Spinal cord (tissue), 10 donors: ENCODE results near the gene LNX1. TPM values are rescaled to one million over a fixed set of nuclear protein-coding genes. Genes with fewer than 3 reads are reported as not detected.

Source experiments
- DNase-seq, 6 donors: peaks; one replicate each; pipeline versions ENCODE4 v3.0.0 to v3.0.0-alpha.2; 2013 to 2015; ENCODE audit warnings: low spot score in 6 of 6, low read depth in 4 of 6
- H3K27ac ChIP-seq: one replicate; pipeline ENCODE4 v1.5.1; 2013; ENCODE audit warnings: low read depth, low read length, control low read depth
- H3K27me3 ChIP-seq: one replicate; pipeline ENCODE4 v1.6.1; 2013; ENCODE audit warnings: low read length; ENCODE audit not compliant: control insufficient read depth, insufficient read depth
- H3K36me3 ChIP-seq: one replicate; pipeline ENCODE4 v1.6.1; 2013; ENCODE audit warnings: low read length; ENCODE audit not compliant: control insufficient read depth, insufficient read depth
- H3K4me1 ChIP-seq: one replicate; pipeline ENCODE4 v1.6.1; 2013; ENCODE audit warnings: low read length; ENCODE audit not compliant: control insufficient read depth, insufficient read depth
- H3K4me3 ChIP-seq: one replicate; pipeline ENCODE4 v1.5.1; 2013; ENCODE audit warnings: low read depth, low read length, control low read depth
- H3K9me3 ChIP-seq: one replicate; pipeline ENCODE4 v1.6.1; 2013; ENCODE audit warnings: low read length; ENCODE audit not compliant: control insufficient read depth, insufficient read depth
- WGBS: methylation state at CpG from one replicate; pipeline ENCODE4 v1.1.5; 2013; ENCODE audit warnings: missing lambda C conversion rate; ENCODE audit not compliant: insufficient coverage; 5-methylcytosine and 5-hydroxymethylcytosine counted together
- polyA plus RNA-seq, 2 donors: library from polyadenylated mRNA; unstranded; fragments of 120-200 nt; gene quantifications; one replicate each; pipeline ENCODE4 v1.2.1, GENCODE V29; 2013; ENCODE audit not compliant: insufficient read length in 2 of 2
- total RNA-seq, 2 donors: library from RNA; depleted of rRNA in 1 of 2; stranded (reverse); fragments of 120-200 nt in 1 of 2; fragments of >200 nt in 1 of 2; gene quantifications; one replicate each; pipeline versions ENCODE4 v1.2.3 to v1.2.4, GENCODE V29; 2013 to 2014
- donor health status: healthy.

The LNX1 gene
- total and polyA plus RNA-seq, 4 donors: 7.6 to 13.3 (median 11.0) TPM

GRCh38 chr4:53534684-53535083 is 56.6 kb downstream of the LNX1 start:
- Histone ChIP-seq H3K9me3 (no peaks in the 10 kb centered on the region), H3K27ac (no peak overlapping the region), H3K4me3 (no peak overlapping the region), H3K36me3 (no peaks in the 10 kb centered on the region), H3K4me1 (peaks cover 9% of the 10 kb centered on the region), H3K27me3 (no peaks in the 10 kb centered on the region)
- WGBS: no CpG with 5 or more reads among the region's 2 CpGs
- no peak for DNase-seq

DNA sequence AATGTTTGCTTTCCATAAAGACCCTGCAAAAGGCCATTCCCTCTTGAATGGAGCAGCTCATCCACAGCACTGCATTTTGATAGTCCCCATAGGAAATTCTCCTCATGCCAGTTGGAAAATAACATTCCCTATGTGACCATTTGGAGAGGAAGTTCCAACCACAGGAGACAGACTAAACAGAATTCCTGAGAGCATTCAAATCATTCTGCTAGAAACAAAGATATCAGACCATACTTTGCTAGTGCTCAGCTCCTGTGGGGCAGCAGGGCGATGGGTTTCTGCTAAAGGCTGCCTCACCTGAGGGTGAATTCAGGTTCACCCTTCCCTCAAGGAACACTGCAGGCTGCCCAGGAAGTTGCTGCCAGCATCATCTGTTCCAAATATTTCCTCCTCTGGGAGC is 58.8 kb downstream of the LNX1 start:
- 60% methylated on average over 1 of the region's 1 CpG for WGBS

GRCh38 chr4:53531585-53532224 is 59.6 kb downstream of the LNX1 start:
- H3K27ac ChIP-seq: peak overlapping the region; percentile 12
- WGBS: 83% methylated on average over 1 of the region's 5 CpGs
- no peaks in the 10 kb centered on the region for H3K36me3 ChIP-seq
- H3K9me3 ChIP-seq: no peaks in the 10 kb centered on the region
- H3K4me1 ChIP-seq: peaks cover 3% of the 10 kb centered on the region
- no peak overlapping the region for H3K4me3 ChIP-seq
- H3K27me3 ChIP-seq: no peaks in the 10 kb centered on the region
- DNase-seq: no peak

More for the DNA sequence above, 58.8 kb downstream of the LNX1 start:
- H3K27ac ChIP-seq: no peak overlapping the region
- DNase-seq: peak in 1 of 6 donors; percentile 31
- peaks cover 5% of the 10 kb centered on the region for H3K4me1 ChIP-seq
- H3K4me3 ChIP-seq: no peak overlapping the region
- no peaks in the 10 kb centered on the region for H3K27me3 ChIP-seq
- H3K9me3 ChIP-seq: no peaks in the 10 kb centered on the region
- no peaks in the 10 kb centered on the region for H3K36me3 ChIP-seq

- Histone ChIP-seq H3K36me3 (no peaks in the 10 kb centered on the region), H3K27ac (no peak overlapping the region), H3K27me3 (no peaks in the 10 kb centered on the region), H3K9me3 (no peaks in the 10 kb centered on the region), H3K4me1 (peaks cover 3% of the 10 kb centered on the region), H3K4me3 (no peak overlapping the region)
- no peak for DNase-seq
- no CpG with 5 or more reads among the region's 3 CpGs for WGBS
Observed at GRCh38 chr4:53529025-53529424, 62.3 kb downstream of the LNX1 start.

DNA sequence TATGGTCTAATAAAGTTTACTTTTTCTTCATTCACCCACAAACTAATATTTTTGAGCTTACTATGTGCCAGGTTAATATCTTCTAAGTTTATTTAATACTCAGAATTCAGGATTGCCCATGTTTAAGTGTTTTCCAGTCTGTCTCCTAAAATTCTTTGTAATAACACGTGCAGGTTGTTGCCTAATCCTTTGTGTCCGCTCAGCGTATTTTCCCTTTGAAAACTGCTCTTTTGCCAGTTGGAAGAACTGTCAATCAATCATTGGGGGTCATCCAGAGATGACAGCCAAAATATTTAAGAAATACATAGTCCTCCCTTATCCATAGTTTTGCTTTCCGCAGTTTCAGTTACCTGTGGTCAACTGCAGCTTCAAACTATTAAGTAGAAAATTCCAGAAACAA is 63.4 kb downstream of the LNX1 start:
- no peak for DNase-seq
- H3K27me3 ChIP-seq: no peaks in the 10 kb centered on the region
- peaks cover 3% of the 10 kb centered on the region for H3K4me1 ChIP-seq
- no peak overlapping the region for H3K4me3 ChIP-seq
- H3K9me3 ChIP-seq: no peaks in the 10 kb centered on the region
- H3K27ac ChIP-seq: no peak overlapping the region
- WGBS: 96% methylated on average over 4 of the region's 4 CpGs
- no peaks in the 10 kb centered on the region for H3K36me3 ChIP-seq

GRCh38 chr4:53527326-53527725 is 64.0 kb downstream of the LNX1 start:
- Histone ChIP-seq H3K36me3 (no peaks in the 10 kb centered on the region), H3K27me3 (no peaks in the 10 kb centered on the region), H3K9me3 (no peaks in the 10 kb centered on the region), H3K4me1 (peaks cover 3% of the 10 kb centered on the region), H3K4me3 (no peak overlapping the region), H3K27ac (no peak overlapping the region)
- WGBS: 44% methylated on average over 1 of the region's 1 CpG
- DNase-seq: no peak

DNA sequence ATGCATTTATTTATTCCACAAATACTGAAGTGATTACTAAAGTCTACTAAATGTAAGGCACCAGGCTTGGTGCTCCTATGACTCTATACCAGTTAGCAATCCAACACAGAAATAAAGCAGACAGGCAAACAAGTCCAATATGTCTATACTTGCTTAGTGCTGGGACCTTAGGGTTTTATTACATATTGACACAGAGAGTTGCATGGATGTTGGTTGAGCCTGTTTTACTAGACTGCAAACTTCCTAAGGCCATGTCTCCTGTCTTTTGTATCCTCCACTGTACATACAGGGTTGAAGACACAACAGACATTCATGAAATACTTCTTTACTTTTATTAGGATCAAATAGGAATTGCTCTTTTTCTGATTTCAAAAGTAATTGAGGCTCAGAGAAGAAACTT is 69.0 kb downstream of the LNX1 start:
- no peak overlapping the region for H3K27ac ChIP-seq
- H3K27me3 ChIP-seq: no peaks in the 10 kb centered on the region
- no peak overlapping the region for H3K4me3 ChIP-seq
- H3K9me3 ChIP-seq: no peaks in the 10 kb centered on the region
- no peaks in the 10 kb centered on the region for H3K36me3 ChIP-seq
- H3K4me1 ChIP-seq: no peaks in the 10 kb centered on the region
- no peak for DNase-seq

GRCh38 chr4:53520116-53520515 is 71.2 kb downstream of the LNX1 start:
- no peak for DNase-seq
- no peaks in the 10 kb centered on the region for H3K9me3 ChIP-seq
- no peaks in the 10 kb centered on the region for H3K4me1 ChIP-seq
- 40% methylated on average over 5 of the region's 6 CpGs for WGBS
- H3K27me3 ChIP-seq: no peaks in the 10 kb centered on the region
- H3K36me3 ChIP-seq: no peaks in the 10 kb centered on the region
- H3K4me3 ChIP-seq: no peak overlapping the region
- no peak overlapping the region for H3K27ac ChIP-seq

DNA sequence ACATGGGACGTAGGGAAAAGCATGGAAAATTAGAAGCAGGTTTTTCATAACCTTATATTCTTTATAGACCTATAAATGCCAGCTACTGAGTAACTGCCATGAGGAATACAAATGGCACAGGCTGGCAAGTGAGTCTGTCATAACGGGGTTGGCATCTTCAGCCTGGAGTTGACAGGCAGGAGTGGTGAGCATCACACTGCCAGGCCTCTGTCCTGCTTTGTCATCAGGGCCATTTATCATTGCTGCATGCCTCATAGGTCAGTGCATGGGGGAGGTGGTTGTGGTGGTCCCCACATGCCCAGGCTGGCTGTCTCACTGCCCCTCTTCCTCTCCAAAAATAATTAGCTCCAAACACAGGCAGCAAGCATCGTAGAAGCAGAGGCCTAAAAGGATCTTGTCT is 72.5 kb downstream of the LNX1 start:
- Histone ChIP-seq H3K9me3 (no peaks in the 10 kb centered on the region), H3K4me1 (no peaks in the 10 kb centered on the region), H3K36me3 (no peaks in the 10 kb centered on the region), H3K27me3 (no peaks in the 10 kb centered on the region), H3K27ac (no peak overlapping the region), H3K4me3 (no peak overlapping the region)
- DNase-seq: no peak
- 89% methylated on average over 1 of the region's 3 CpGs for WGBS

GRCh38 chr4:53515076-53515475 is 76.2 kb downstream of the LNX1 start:
- 88% methylated on average over 3 of the region's 4 CpGs for WGBS
- no peaks in the 10 kb centered on the region for H3K36me3 ChIP-seq
- no peaks in the 10 kb centered on the region for H3K27me3 ChIP-seq
- no peak overlapping the region for H3K4me3 ChIP-seq
- DNase-seq: no peak
- H3K4me1 ChIP-seq: no peaks in the 10 kb centered on the region
- H3K9me3 ChIP-seq: no peaks in the 10 kb centered on the region
- no peak overlapping the region for H3K27ac ChIP-seq
